ENCODE results near the gene NHLRC2. TPM values are rescaled to one million over a fixed set of nuclear protein-coding genes. Genes with fewer than 3 reads are reported as not detected.

NHLRC2 gene
- total and polyA plus RNA-seq, 2 of the 13 experiments (the other 11 are each of a cell fraction or from before 2014, with no cell fraction given), result 7.6 to 12.7 TPM

DNA sequence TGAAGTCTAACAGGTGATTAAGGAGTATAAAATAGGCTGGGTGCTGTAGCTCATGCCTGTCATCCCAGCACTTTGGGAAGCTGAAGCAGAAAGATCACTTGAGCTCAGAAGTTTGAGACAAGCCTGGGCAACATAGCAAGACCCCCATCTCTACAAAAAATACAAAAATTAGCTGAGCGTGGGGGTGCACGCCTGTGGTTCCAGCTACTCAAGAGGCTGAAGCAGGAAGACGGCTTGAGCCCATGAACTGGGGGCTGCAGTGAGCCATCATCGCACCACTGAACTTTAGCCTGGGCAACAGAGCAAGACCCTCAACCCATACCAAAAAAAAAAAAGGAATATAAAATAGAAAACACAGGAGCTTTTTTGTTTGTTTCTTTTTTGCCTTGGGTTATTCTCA, 48.0 kb upstream of the NHLRC2 start (continued):
- TF ChIP-seq TOE1 (CRISPR knock-in tag; IDR thresholded peaks at IDR 0.05) (no peak), HMG20B (CRISPR knock-in tag; conservative IDR thresholded peaks at IDR 0.05) (no peak), NR2F6 (IDR thresholded peaks at IDR 0.05) (no peak), NR2F6 (CRISPR knock-in tag; IDR thresholded peaks at IDR 0.05) (no peak), ZNF468 (CRISPR knock-in tag; IDR thresholded peaks at IDR 0.05) (no peak)

DNA sequence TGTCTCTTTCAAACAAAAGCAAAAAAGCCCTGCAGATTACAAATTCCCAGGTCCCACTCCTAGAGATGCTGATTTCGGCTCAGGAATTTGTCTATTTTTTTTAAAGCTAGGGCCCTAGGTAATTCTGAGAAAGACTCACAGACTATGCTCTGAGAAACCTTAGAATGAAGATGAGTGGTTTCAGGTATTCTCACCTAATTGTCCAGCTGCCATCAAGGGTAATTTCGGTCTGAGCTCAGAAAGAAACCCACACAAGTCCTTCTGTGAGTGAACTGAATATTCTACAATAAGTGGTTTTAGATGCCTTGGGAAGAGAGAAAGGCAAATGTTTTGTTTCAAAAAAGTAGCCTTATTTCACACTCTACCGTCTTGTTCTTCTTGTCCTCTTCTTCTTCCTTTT, 46.3 kb upstream of the NHLRC2 start:
- DNase-seq (ENCODE audit: low spot score) (no peak), FAIRE-seq (no peak), ATAC-seq (no peak)
- ChIA-PET POLR2A (no interaction called here), CTCF (ENCODE audit: low intra/inter-chr PET ratio, low total read pairs) (no interaction called here)
- H3K4me3 ChIP-seq (replicated peaks in 1 of 3; ENCODE audit: insufficient read depth in 1 of 3, low read depth in 2 of 3, low read length in 3 of 3), result no peak overlapping the region
- no peaks in the 10 kb centered on the region for H3K36me3 ChIP-seq (replicated peaks in 1 of 2; ENCODE audit: control insufficient read depth in 1 of 2, insufficient read depth in 2 of 2, low read length in 2 of 2)
- peaks cover 0 to 16% of the 10 kb centered on the region in 2 experiments; a peak in 2 of 5 replicates for H3K27me3 ChIP-seq (ENCODE audit: control insufficient read depth in 1 of 2, insufficient read depth in 2 of 2, low read length in 2 of 2)
- no peaks in the 10 kb centered on the region for H3K4me1 ChIP-seq (ENCODE audit: insufficient read depth, low read length)
- in situ Hi-C loops (cut with HindIII; ENCODE audit: extremely low pct_ligation_motif_present, low pct_unique_long_range_greater_than_20kb) (no loop called here), intact Hi-C loops (cut with micrococcal nuclease; ENCODE audit: unreplicated experiment) (no loop called here)
- 11% methylated on average over 3 of the region's 3 CpGs for WGBS (ENCODE audit: low lambda C conversion rate)
- BruUV-seq (replicated peaks), result no TSS peak
- no peak overlapping the region for H3K4me2 ChIP-seq (ENCODE audit: low read depth, low read length)
- no peak overlapping the region for H3K9ac ChIP-seq (ENCODE audit: insufficient read depth, low read depth, low read length)
- no peak overlapping the region for H2AFZ ChIP-seq (ENCODE audit: low read length)
- H3K79me2 ChIP-seq (ENCODE audit: insufficient read depth, low read length), result no peaks in the 10 kb centered on the region
- no peaks in the 10 kb centered on the region for H4K20me1 ChIP-seq (ENCODE audit: insufficient read depth, low read length)
- H3K27ac ChIP-seq (ENCODE audit: extremely low read length, insufficient read depth, low read length), result no peak overlapping the region
- no peaks in the 10 kb centered on the region for H3K9me3 ChIP-seq (ENCODE audit: low read length)
- TF ChIP-seq RBFOX2 (IDR thresholded peaks at IDR 0.05; ENCODE audit: low read depth, low read length) (no peak), ZBTB3 (CRISPR knock-in tag; IDR thresholded peaks at IDR 0.05; ENCODE audit: borderline replicate concordance, low read depth) (no peak), JUNB (CRISPR knock-in tag; IDR thresholded peaks at IDR 0.05; ENCODE audit: borderline replicate concordance) (no peak), TARDBP (CRISPR knock-in tag; IDR thresholded peaks at IDR 0.05) (no peak), PCBP2 (optimal IDR thresholded peaks at IDR 0.05; ENCODE audit: low read depth, low read length, poor library complexity, severe bottlenecking) (no peak), ZNF577 (CRISPR knock-in tag; IDR thresholded peaks at IDR 0.05; ENCODE audit: borderline replicate concordance, low read depth) (no peak)
- TF ChIP-seq, protein P1, sequence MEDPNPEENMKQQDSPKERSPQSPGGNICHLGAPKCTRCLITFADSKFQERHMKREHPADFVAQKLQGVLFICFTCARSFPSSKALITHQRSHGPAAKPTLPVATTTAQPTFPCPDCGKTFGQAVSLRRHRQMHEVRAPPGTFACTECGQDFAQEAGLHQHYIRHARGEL (CRISPR knock-in tag; IDR thresholded peaks at IDR 0.05), result no peak
- TF ChIP-seq, protein P2, sequence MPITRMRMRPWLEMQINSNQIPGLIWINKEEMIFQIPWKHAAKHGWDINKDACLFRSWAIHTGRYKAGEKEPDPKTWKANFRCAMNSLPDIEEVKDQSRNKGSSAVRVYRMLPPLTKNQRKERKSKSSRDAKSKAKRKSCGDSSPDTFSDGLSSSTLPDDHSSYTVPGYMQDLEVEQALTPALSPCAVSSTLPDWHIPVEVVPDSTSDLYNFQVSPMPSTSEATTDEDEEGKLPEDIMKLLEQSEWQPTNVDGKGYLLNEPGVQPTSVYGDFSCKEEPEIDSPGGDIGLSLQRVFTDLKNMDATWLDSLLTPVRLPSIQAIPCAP (CRISPR knock-in tag; IDR thresholded peaks at IDR 0.05; ENCODE audit: low read depth), result no peak
- TF ChIP-seq, protein P3, sequence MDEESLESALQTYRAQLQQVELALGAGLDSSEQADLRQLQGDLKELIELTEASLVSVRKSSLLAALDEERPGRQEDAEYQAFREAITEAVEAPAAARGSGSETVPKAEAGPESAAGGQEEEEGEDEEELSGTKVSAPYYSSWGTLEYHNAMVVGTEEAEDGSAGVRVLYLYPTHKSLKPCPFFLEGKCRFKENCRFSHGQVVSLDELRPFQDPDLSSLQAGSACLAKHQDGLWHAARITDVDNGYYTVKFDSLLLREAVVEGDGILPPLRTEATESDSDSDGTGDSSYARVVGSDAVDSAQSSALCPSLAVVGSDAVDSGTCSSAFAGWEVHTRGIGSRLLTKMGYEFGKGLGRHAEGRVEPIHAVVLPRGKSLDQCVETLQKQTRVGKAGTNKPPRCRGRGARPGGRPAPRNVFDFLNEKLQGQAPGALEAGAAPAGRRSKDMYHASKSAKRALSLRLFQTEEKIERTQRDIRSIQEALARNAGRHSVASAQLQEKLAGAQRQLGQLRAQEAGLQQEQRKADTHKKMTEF (CRISPR knock-in tag; IDR thresholded peaks at IDR 0.05), result no peak
- TF ChIP-seq, protein P4, sequence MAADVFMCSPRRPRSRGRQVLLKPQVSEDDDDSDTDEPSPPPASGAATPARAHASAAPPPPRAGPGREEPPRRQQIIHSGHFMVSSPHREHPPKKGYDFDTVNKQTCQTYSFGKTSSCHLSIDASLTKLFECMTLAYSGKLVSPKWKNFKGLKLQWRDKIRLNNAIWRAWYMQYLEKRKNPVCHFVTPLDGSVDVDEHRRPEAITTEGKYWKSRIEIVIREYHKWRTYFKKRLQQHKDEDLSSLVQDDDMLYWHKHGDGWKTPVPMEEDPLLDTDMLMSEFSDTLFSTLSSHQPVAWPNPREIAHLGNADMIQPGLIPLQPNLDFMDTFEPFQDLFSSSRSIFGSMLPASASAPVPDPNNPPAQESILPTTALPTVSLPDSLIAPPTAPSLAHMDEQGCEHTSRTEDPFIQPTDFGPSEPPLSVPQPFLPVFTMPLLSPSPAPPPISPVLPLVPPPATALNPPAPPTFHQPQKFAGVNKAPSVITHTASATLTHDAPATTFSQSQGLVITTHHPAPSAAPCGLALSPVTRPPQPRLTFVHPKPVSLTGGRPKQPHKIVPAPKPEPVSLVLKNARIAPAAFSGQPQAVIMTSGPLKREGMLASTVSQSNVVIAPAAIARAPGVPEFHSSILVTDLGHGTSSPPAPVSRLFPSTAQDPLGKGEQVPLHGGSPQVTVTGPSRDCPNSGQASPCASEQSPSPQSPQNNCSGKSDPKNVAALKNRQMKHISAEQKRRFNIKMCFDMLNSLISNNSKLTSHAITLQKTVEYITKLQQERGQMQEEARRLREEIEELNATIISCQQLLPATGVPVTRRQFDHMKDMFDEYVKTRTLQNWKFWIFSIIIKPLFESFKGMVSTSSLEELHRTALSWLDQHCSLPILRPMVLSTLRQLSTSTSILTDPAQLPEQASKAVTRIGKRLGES (CRISPR knock-in tag; IDR thresholded peaks at IDR 0.05; ENCODE audit: borderline replicate concordance), result no peak
